ENCODE data around the gene POLE4.

The POLE4 gene, protein sequence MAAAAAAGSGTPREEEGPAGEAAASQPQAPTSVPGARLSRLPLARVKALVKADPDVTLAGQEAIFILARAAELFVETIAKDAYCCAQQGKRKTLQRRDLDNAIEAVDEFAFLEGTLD

DNA sequence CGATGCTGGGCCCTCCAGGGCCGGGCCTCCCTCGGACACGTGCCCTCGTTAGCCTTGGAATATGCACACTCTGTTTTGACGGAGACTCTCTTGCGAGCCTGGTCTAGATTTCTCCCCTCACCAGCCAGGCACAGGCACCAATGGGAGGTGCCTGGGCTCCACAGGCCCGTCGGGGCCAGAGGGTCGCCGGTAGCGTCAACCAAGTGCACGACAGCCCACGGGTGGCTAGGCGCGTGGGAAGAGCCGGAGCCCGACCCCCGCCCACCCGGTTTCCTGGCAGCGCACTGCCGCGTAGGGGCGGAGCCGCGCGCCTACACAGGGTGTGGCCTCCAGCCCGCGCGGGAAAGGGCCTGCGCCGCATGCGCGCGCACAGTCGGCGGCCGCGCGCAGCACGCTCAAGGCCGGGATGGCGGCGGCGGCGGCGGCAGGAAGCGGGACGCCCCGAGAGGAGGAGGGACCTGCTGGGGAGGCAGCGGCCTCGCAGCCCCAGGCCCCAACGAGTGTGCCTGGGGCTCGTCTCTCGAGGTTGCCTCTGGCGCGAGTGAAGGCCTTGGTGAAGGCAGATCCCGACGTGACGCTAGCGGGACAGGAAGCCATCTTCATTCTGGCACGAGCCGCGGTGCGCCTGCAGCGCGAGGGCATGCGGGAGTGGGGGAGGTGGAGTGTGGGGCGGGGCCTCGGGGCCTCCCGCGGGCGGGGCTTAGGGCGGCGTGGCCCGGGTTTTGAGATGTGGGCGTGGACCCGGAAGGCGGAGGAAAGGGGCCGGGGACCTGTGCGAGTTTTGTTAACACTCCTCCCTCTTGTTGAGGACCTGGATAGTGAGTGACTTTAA is at the start of gene POLE4:
POLE4 (plus strand) TSS at position 370 of the 832 bp plus-strand sequence; CDS start at position 407, 37 bp downstream.
- DNase-seq, result peak in 1 of 2 experiments; percentile 54

DNA sequence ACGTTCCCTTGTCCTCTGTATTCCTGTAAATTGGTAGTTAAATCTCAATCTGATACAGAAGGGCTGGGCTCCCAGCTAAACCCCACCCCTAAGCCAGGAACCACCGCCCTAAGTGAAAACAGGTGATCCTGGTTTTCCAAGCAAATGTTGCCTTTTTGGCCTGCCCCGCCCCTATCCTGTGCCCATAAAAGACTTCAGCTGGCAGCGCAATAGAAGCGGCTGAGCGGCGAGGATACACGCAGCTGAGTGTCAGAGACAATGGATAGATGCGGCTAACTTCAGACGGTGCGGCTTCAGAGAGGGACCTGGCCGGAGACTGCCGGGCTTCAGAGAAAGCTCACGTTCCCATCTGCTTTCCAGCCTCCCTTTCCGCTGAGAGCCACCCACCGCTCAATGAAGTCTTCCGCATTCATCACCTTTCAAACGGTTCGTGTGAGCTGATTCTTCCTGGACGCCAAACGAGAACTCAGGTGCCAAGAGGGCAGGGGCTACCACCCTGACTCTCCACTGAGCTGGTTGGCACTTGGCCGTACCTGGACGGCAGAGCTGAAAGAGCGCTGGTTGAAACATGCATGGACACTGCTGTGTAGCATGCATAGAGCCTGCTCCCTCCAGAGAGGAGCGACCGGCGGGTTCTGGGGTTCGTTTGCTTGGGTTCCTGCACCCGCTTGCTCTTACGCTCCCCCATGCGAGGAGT is 49.5 kb upstream of the POLE4 start:
- no peak for DNase-seq

DNA sequence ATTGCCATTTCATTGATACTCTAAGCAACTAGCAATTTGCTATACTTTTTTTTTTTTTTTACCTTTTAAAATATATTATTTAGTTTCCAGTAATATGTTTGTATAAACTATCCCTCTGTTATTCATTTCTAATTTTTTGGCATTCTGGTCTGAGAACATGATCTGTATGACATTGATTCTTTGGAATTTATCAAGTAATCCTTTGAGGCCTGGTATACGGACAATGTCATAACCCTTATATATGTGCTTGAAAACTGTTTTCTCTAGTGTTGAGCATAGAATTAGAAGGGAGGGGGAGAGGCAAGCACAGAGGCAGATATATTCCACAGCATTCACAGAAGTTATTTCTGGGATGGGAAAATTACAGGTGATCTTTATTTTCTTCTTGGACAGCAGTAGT is 48.2 kb upstream of the POLE4 start:
- DNase-seq, result no peak

DNA sequence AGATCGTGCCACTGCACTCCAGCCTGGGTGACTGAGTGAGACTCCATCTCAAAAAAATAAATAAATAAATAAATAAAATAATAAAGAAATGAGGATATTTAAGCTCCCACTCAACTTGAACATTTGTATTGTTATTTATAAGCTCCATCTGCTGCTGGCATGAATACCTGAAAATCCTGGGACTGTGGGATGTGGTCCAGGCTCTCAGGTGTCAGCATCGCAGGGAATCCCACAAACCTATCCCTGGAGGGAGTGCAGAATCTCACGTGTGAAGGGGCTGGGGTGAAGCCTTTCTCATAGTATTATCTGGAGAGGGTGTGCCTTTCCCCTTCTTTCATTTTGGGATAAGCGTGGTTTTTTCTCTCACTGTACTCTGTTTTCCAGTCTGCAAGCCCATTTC is 47.4 kb upstream of the POLE4 start:
- peak in 1 of 2 experiments; percentile 12 for DNase-seq

DNA sequence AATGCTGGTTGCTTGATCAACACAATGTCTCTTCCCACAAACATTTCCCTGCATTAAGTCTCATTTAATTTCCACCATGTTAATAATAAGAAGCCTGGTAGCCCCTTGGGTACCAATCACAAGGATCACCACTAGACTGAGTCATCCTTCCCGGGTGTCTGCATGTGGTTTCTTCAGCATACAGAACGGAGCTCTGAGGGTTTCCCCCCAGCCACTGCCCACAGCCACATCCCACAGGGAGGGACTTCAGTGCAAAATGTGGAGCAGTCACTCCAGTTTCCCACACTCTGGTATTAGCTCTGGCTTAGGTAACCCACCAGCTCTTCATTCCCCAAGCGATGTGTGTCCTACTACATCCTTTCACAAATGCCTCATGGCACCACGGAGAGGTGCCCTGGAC is 42.7 kb upstream of the POLE4 start:
- DNase-seq, result no peak

DNA sequence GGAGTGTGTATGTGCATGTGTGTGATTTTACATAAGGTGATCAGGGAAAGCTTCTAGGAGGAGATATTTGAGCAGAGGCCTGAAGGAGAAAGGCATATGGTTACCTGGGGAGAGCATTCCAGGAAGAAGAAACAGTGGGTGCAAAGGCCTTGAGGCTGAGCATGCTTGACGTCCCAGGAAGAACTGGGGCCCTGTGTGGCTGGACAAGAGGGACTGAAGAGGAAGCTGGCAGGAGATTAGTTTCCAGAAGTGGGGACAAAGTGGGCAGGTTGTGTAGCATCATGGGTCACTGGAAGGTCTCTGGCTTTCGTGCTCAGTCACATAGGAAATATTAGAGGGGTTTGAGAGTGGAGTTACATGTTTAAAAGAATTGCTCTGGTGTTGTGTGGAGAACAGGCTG is 42.0 kb upstream of the POLE4 start:
- DNase-seq, result no peak

DNA sequence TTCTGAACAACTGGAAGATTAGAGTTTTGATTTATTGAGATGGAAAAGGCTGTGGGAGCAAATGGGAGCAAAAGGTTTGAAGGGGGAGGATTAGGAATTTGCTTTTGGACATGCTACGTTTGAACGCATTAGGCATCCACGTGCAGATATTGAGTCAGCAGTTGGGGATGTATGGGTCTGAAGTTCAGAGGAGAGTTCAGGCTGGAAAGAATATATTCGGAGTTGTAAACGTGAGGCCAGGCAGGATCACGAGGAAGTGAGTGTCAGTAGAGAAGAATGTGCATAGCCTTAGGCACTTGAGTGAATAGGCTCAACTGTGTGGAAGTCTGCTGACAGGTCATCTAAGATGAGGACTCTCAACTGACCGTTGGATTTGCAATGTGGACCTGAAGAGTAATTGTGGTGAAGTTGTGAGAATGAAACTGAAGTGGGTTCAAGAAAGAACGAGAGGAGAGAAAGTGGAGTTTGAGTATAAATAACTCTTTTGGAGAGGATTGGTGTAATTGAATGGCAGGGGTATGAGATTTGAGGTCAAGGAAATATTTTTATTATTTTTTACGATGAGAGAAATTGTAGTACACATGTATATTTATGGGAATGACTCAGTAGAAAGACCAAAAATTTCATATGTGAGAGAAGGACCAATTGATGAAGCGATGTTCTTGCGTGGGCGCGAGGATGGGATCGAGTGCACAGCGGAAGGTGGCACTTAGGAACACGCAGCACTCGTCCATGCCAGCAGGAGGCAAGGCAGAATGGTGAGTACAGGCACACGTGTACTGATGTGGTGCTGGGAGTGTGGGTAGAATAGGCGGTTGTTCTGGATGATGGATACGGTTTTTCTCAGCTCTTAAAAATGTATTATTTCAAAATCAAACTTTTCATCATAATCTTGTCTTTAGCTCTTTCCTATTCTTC is 40.5 kb upstream of the POLE4 start:
- no peak for DNase-seq

DNA sequence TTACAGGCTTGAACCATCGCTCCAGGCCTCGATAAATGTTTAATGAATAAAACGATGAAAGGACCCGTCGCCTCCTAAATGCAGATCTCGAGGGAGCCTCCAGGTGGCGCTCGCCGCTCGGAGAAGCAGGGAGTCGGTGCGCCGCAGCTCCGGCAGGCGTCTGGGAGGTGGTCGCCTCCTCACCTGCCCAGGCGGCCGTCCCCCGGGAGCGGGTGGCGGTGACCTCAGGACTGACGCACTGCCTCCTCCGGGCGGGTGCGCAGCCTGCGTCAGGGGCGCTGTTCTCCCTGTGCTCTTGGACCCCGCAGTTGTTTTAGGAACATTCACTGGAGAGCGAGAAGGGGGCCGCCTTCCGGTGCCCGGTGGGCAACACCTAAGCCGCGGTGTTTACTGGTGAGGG is 38.6 kb upstream of the POLE4 start:
- no peak for DNase-seq

DNA sequence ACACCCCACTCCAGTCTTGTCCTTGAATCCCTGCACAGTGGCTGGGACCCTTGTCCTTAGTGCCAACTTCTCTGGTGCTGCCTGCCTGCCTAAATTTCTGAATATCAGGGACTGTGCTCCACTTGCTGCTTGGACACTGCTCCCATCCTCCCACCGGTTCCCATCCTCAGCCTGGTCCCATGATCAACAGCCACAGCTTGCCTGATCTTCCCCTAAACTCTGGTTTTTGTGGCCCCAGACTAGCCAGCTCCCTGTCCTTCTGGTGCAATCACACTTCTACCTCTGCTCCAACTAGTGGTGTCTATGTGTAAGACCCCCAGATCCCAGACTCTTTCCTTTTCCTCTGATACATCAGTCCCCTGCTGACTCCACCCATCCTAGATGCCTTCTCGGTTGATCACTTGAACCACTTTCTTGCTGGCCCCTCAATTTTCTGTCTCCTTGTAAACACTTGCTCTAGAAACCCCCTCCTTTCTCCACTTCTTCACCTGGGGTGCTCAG is 37.2 kb upstream of the POLE4 start:
- no peak for DNase-seq

DNA sequence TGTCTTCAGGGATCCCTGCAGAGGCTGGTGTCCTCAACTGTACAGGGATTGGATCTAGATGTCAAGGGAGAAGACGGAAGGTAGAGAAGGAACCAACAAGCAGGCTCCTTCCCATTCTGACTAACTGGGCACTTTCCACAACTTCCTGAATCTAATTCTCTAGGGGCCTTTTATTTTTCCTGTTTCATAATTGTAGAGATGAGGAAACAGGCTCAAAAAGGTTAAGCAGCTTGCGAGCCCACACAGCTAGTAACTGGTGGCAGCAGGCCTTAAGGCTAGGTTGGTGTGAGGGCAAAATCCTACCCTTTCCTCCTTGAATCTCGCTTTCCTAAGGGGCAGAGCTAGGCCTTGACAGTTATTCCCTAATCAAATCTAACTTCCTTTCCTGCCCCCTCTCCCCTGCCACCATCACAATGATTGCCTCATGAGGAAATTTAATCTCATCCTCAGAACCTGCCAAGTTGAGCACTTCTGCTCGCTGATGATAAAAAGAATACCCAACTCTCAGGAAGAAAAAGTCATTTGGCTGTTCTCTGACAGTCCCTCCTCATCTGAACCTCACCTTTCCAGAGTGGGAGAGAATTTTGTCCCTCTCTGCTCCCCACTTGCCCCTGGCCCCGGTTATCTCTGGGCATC is 35.7 kb upstream of the POLE4 start:
- DNase-seq, result no peak

DNA sequence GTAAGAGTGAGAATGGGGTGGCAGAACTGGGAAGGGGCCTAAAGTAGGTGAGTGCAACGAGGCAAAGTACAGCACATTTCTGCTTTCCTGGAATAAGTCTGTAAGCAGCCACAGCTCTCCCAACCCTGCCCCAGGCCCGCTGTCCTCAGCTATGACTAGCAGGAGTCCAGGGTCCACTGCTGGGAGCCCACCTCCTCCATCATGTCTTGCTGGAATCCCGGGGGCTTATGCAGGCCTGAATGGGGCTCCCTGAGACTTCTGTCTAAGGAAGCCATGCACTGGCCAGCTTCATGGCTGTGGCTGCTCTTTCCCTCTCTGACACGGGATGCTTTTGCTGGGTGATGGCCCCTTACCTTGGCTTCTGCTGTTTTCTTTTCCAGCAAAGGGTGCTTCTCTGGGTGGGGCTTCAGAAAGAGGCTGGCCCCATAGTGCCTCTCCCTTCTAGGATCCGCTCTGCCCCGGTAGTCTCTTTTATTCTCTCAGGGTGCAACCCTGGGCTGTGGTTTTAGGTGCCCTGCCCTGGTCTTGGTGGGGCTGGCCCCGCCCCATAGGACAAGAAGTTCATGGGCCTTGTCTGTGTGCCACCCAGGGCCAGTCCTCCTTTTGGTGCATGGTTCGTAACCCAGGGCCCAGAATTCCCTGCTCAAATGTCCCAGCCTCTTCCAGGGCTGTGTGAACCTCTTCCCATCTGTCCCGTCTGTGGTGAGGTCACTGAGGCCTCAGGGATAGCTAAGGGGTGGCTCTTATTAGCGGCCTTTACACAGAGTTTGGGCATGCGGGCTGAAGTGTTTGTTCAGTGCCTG is 33.8 kb upstream of the POLE4 start:
- no peak for DNase-seq

DNA sequence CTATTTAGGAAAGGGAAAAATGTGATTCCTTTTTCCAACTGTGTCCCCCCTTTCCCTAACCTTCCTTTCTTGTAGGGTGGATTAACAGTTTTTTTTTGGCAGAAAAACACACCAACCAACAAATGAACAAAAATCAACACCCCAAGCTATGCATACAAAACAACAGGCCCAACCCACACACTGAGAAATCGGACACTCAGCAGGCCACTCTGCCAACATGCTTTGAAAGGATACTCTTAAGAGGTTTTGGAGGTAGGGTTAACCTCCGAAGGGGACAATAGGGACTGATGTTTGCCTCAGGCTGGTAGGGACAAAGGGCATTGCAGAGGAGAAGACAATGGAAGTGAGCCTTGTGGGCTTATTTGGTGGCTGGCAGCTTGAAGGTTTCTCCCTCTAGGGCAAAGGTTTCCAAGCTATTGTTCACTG is 33.1 kb upstream of the POLE4 start:
- DNase-seq, result no peak

DNA sequence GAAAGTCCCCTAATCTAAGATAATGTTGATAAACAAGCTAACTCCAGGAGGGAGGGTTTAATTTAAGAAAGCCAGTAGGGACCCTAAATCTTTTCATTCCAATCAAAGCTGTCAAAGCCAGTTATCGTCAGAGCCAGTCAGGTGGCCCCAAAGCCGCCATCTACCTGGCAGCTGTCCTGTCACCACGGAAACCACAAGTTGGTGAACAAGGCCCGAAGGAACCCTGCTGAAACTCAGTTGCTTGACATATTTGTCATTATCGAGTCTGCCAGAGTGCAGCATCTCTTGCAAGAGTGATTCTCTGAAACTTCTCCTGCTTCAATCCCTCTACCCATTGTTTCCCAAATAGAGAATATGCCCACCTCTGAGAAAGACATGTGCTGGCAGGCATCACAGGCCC is 30.8 kb upstream of the POLE4 start:
- DNase-seq, result no peak

DNA sequence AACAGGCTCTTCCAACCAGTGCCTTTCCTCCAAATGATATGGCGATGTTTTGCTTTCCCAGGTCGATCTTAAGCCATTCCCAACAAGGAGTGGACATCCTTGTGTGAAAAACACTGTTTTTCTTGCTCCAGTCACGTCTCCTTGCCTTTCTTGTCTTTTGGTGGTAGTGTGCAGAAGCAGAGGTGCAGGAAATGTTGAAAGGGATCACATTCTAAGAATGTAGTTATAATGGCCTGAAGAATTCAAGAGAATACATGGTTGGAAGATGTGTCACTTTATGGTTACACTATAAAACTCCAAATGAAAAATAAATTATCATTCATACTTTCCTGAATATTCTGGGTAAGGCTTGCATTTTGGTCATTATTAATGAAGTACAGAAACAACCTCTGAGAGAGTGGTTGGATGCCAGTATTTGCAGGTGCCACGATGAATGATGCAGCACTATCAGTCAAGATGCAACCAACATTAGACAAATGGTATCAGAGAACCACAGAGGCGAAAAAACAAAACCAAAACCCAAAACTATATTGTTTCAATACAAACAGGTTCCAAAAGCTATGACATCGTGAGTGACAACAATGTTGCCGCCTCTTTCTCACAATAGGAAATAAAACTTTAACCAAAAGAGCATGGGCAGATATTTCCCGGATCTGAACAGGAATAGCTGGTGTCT is 27.5 kb upstream of the POLE4 start:
- no peak for DNase-seq

DNA sequence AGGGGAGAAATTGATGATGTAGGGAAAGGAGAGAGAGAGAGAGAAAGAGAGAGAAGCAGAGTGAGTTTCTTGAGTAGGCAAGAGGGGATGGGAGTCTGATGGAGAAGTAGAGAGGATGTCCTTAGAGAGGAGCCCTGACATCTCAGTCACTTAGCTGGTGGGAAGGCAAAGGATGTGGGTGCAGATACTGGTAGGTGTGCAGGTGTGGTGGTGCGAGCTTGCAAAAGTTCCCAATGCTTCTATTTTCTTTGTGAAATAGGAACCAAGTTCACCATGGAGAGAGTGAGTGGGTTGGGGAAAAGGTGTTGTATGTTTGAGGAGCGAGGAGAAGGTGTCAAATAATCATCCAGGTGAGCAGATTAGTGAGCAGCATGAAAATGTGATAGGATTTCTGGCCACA is 26.5 kb upstream of the POLE4 start:
- DNase-seq, result no peak

DNA sequence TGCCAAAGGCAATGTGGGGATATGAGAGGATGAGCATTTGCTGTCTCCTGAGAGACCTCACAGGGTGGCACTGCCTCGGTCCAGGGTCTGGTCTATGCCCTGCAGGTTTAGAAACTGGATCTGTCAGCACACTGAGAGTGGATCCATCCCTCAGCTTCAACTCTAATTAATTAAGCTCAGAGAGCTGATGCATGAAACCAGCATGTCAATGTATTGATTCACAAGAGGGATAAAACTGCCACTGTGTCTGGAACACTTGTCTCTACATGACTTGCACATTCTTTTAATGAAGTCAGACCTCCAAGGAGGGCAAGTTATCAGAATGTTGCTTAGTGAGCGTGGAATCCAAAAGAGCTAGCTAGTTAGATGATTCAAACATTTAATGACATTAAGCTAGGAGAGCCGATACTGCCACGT is 22.5 kb upstream of the POLE4 start:
- no peak for DNase-seq

DNA sequence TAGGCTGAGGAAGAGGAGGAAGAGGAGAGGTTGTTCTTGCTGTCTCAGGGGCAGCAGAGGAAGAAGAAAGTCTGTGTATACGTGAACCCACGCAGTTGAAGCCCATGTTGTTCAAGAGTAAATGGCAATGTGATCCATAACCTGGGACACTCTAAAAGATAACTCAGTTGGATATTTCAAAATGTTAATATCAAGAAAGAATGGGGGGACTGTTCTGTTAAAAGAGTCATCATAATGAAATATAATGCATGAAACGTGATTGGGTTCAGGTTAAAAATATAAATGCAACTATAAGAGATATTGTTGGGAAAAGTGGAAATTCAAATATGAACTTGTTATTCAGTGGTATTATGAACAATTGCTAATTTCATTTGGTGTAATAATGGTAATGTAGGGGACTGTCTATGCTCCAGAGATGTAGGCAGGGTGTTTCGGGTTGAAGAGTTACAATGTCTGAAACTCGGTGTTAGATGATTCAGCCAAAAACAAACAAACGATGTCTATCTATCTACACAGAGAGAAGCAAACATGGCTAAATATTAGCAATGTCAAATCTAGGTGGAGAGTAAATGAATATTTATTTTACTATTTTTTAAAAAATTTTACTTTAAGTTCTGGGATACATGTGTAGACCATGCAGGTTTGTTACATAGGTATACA is 21.1 kb upstream of the POLE4 start:
- DNase-seq, result no peak

DNA sequence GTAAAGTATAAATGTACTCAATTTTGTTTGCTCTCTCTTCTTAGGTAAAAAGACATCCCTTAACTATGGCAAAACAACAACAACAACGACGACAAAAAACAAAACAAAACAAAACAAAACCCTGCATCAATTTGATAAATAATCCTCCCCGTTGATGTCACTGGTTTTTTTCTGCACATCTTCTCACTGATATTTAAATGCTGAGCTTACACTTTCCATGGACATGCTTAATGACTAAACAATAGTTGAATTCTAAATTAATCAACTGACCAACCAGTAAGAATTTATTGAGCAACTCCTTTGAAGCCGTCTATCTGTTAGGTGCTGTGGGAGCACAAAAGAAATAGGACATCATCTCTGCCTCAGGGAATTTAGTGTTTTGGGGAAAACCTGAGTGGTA is 20.2 kb upstream of the POLE4 start:
- no peak for DNase-seq

DNA sequence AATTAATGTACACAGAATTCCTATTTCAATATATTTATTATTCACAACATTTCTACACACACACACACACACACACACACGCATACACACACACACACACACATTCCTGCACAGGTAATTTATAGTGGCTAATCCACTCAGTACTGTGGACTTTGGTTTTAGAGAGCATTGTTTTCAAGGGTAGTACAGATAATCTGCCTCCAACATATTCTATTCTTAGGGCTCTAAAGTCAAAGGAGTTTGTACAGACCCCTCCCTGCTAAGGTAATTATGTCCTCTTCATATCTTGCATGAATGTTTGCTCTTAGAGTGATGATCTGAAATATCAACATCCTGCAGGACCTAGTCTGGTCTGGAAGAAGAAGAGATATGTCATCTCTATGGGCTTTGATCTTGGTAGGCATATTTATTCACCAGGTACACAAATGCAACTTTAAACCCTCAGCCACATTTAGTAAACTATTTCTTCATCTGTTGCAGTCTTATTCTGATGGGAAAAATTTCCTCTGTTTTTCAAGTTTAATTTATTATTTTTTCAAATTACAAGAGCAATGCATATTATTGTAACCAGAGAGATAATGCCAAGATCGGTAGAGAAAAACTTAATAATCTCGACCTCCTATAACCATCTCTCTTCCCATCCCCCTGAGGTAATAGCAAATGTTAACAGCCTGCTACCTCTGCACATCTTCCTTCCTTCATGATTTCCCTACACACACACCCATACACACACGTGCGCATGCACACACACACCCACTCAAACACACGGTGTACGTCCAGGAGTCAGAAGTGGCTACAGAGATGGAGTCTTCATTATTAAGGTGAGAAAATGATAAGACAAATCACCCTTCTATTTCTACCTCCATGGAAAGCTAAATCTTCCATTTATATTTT is 18.3 kb upstream of the POLE4 start:
- DNase-seq, result no peak
